ENCODE results near the gene PARPBP.
"Not testable (repeated sequence)": the region's sequence is repeated elsewhere in the genome, so short reads cannot be mapped to it uniquely, and the experiment has no call there.

PARPBP gene, protein sequence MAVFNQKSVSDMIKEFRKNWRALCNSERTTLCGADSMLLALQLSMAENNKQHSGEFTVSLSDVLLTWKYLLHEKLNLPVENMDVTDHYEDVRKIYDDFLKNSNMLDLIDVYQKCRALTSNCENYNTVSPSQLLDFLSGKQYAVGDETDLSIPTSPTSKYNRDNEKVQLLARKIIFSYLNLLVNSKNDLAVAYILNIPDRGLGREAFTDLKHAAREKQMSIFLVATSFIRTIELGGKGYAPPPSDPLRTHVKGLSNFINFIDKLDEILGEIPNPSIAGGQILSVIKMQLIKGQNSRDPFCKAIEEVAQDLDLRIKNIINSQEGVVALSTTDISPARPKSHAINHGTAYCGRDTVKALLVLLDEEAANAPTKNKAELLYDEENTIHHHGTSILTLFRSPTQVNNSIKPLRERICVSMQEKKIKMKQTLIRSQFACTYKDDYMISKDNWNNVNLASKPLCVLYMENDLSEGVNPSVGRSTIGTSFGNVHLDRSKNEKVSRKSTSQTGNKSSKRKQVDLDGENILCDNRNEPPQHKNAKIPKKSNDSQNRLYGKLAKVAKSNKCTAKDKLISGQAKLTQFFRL

DNA sequence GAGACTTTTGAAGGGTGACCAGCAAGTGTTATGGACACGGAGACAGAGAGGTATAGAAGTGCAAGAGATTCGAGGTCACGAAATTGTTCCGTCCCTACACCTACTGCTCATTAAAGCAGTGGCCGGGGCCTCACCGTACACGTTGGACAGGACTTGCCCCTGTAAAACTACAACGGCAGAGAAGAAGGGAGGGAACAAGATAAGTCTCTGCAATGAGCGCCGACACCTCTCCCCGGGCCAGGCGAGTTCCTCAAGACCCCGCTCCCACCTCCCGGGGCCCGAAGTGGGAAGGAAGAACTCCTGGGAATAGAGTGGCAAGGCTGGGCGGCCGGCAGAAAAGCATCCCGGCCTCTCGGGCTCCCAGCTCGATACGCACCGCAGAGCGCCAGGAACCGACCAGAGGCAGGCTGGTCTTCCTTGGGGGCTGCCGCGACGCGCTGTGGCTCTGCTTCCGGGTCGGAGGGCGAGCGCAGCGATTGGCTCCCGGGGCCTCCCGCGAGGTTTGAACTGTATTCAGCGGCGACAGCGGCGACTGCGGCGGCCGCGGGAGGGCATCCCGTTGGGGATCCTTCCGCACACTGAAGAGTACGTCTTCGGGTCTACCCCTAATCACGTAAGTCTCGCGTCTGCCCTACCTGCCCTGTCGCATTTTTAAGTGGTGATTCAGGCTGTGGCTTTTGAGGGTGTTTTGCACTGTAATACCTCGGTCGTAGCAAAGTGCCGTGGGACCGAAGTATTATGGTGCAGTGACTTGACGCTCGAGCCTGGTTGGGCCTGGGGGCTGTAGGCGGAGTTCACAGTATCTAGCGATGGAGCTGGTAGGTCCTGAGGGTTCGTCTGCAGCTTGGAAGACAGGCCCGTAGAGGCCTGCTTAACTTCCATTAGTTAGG is at the start of gene PARPBP, which contains the start of gene NUP37:
Gene PARPBP (plus strand): TSS at position 510 of the 890 bp plus-strand sequence. CDS start 3,706 bp downstream, outside the sequence.
Gene NUP37 (minus strand): TSS at position 441 of the 890 bp plus-strand sequence. CDS start 1,596 bp downstream, outside the sequence.
- peak; percentile 85 to 88 for DNase-seq

DNA sequence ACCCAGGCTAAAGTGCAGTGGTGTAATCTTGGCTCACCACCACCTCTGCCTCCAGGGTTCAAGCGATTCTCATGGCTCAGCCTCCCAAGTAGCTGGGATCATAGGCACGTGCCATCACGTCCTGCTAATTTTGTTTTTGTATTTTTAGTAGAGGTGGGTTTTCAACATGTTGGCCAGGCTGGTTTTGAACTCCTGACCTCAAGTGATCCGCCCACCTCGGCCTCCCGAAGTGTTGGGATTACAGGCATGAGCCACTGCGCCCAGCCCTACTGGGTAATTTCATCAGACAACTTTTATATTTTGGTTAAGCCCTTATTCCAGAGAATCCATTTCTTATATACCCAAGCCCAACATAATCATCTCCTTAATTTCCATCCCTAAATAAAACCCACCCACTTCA is 47.9 kb upstream of the PARPBP start:
- not testable (repeated sequence) for DNase-seq

DNA sequence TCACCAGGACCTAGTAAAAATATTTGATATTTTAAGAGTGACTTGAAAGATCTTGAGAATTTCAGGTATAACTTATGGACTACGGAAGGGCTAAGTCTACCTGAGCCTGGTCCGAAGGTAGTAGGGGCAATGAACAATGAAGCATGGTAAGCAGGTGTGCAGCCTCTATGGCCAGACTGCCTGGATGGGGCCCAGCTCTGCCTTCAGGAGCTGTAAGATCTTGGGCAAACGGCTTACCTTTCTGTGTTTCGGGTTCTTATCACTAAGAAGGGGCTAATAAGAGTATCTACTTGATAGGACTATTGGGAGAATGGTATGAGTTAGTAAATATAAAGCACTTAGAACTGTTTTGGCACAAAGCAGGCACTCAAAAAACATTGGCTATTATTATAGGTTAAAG is 39.1 kb upstream of the PARPBP start:
- no peak for DNase-seq

DNA sequence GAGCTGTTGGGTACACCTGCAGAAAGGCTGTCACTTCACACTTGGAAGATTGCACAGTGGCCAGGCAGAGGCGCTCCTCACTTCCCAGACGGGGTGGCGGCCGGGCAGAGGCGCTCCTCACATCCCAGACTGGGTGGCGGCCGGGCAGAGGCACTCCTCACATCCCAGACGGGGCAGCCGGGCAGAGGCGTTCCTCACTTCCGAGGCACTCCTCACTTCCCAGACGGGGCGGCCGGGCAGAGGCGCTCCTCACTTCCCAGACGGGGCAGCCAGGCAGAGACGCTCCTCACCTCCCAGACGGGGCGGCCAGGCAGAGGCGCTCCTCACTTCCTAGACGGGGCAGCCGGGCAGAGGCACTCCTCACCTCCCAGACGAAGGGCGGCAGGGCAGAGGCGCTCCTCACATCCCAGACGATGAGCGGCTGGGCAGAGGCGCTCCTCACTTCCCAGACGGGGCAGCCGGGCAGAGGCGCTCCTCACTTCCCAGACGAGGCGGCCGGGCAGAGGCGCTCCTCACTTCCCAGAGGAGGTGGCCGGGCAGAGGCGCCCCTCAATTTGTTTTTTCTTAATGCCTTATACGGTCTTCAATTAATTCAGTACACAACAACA is 30.7 kb upstream of the PARPBP start:
- not testable (repeated sequence) for DNase-seq

DNA sequence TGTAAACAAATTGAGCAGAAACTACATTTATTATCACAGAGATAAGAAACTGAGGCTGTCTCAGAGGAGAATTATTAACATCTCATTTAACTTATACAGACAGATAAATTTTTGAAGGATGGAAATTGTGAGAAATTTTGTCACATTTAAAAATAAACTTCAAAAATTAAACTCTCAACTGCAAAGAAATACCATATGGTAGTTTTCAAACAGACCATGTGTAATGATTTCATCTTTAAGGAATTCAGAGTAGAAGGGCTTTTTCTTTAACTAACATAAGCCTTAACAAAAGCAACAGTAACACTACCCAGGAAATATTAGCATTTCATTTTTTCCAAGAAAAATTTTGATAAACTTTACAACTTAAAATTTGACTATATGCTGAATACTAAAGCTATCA is 26.7 kb upstream of the PARPBP start:
- no peak for DNase-seq

DNA sequence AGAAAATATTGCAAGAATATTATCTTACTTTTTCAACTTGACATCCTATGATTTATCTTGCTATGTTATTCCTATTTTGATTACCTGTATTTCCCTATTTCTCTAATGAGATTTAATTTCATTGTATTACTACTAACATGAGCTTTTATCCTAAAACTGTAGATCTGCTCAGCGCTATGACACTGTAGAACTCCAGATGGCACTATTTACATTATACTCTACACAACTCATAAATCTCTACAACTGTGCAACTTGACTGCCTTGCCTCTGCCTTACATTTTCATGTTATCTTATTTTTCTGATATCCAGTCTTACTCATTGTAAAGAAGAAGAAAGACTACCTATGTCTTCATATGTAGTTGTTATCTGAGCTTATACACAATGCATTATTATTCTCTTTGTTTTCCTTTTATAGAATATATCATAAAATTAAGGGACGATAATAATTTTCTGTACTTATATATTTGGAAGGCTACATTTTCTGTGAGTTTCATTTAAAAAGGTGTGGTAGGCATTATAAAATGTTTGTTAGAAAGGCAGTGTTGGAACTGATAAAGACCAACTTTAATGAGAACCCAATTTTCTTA is 24.2 kb upstream of the PARPBP start:
- DNase-seq, result no peak

DNA sequence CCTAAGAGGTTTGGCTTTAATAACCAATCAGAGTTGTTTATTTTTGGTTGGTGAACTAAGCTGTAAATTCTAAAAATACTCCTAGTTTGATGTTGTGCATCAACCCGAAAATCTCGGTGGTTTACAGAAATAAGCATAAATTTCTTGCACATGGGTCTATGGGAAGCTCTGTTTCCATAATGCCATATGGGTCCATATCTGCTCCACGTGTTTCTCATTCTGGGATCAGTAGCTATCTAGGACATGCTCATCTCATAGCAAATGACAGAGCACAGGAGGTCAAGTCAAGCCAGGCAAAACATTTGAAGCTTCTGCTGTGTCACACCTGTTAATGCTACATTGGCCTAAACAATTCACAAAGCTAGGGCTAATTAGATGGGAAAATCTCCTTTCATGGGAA is 23.1 kb upstream of the PARPBP start:
- DNase-seq, result no peak

DNA sequence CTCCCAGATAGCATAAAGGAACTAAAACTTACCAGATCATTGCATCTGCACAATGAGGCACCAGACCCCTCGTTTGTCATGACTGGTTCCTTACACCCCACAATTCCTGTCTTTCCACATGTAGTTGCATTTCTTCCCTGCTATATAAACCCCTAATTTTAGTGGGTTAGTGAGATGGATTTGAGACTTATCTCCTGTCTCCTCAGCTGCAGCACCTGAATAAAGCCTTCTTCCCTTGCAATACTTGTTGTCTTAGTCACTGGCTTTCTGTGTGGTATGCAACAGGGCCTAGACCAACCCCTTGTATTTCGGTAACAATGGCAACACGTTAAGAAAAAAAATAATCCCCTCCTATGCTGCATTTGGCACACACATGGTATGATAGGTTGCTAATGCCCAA is 13.1 kb upstream of the PARPBP start:
- no peak for DNase-seq

DNA sequence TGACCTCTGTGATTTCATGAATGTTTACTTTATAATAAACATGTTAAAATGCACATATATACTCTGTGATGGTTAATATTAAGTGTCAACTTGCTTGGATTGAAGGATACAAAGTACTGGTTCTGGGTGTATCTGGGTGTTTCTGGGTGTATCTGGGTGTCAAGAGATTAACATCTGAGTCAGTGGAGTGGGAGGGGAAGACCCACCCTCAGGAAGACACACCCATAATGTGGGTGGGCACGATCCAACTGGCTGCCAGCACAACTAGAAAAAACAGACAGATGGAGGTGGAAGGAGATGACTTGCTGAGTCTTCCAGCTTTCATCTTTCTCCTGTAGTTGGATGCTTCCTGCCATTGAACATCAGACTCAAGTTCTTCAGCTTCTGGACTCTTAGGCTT is 12.0 kb upstream of the PARPBP start:
- DNase-seq, result no peak

DNA sequence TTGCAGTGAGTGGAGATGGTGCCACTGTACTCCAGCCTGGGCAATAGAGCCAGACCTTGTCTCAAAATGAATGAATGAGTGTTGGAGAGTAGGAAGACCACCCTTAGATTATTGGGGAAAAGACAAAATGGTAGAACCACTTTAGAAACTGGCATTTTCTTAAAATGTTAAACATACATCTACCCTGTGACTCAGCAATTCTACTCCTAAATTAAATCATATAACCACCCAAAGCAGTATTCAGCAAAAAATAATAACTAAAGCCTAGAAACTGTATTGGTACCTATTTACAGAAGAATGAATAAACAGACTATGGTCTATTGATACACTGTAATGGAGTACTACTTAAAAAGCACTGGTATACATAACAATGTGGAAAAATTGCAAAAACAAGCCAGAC is 9.2 kb upstream of the PARPBP start:
- DNase-seq, result no peak

DNA sequence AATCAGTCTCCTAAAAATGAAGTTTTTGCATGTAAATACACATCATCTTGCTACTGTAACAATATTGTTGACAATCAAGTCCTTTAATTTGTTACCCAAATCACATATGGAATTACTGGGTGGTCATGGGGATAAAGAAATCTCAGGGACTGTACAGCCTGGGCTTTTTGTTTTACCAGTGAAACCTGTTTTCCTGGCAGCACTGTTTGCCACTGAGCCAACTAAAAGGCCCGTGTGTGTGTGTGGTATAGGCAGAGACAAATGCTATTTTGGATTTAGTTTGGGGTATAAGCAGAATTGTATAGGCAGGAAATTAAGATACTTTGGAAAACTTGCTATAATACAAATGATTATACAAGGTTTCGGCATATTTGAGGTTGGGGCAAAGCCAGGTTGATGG is 5.8 kb upstream of the PARPBP start:
- DNase-seq, result no peak

DNA sequence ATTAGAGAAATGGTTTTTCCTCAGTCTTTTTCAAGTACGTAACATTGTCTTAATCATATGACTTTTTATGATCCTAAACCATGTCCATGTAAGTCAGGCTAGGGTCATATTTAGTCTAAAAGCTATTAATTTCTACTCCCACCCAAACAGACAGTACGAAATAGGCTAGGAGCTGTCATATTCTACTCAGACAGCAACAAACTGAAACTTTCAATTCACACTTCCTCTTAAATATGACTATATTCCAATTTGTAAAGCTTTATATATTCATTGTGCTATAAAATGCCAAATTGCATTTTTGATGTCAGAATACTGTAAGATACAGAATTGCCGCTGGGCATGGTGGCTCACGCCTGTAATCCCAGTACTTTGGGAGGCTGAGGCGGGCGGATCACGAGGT is 3.6 kb upstream of the PARPBP start:
- no peak for DNase-seq

DNA sequence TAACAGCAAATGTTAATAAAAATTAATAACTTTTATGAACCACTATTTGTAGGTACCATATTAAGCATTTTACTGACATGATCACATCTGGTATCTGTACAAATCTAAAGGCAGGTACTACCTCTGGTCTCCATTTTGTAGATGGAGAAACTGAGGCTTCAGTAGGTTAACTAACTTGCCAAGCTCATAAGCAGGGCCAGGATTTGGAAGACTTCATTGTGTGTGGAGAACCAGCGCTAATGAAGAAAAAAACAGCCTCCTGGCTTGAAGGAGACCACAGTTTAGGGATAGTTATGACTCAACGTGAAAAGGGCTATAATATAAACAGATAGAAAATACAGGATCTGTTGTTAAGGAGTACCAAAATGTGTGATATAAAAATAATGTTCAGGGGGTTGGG is 1.1 kb upstream of the PARPBP start:
- no peak for DNase-seq

DNA sequence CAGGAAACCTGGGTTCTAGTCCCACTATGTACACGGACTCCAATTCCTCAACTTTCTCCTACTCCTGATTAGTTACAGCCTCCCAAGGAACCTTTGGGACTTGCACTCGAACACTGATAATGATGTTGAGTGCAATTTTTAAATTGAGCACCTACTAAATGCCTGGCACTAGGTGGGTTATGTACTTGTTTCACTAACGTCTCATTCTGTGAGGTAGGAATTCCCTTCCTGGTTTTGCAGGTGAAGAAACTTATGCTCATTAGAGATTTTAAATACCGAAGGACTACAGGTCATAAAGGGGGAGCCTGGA is 536 bp downstream of the PARPBP start:
- no peak for DNase-seq

DNA sequence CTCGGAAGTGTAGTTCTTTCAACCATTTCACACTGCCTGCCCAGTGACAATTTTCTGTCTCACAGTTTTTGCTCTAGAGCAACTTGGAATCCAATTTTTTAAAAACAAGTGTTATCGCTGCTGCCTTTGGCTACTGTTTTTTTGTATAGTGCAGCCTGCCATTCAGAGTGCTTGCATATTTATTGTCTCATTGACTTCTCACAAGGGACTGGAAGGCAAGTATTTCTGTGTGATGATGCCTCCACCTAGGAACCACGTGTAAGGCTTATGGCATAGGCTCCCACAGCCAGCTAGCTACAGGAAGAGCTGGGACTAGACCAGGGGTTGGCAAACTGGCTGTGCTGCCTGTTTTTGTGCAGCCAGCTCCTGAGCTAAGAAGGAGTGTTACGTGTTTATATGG is 903 bp downstream of the PARPBP start:
- no peak for DNase-seq

DNA sequence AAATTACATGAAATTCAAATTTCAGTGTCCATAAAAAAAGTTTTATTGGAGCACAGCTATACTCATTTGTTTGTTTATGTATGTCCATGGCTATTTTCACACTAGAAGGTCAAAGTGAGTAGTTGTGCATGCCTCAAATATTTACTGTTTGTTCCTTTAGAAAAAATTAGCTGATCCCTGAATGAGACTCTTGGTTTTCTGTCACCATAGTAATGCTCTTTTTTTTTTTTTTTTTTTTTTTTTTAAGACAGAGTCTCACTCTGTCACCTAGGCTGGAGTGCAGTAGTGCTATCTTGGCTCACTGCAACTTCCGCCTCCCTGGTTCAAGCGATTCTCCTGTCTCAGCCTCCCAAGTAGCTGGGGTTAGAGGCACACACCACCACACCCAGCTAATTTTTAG is 1.3 kb downstream of the PARPBP start:
- DNase-seq, result not testable (repeated sequence)

DNA sequence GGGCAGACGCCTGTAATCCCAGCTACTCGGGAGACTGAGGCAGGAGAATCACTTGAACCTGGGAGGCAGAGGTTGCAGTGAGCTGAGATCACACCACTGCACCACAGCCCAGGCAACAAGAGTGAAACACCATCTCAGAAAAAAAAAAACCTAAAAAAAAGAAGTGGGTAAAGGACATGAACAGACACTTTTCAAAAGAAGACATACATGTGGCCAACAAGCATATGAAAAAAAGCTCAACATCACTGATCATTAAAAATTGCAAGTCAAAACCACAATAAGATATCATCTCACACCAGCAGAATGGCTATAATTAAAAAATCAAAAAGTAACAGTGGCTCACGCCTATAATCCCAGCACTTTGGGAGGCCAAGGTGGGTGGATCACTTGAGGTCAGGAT is 10.7 kb downstream of the PARPBP start:
- not testable (repeated sequence) for DNase-seq

DNA sequence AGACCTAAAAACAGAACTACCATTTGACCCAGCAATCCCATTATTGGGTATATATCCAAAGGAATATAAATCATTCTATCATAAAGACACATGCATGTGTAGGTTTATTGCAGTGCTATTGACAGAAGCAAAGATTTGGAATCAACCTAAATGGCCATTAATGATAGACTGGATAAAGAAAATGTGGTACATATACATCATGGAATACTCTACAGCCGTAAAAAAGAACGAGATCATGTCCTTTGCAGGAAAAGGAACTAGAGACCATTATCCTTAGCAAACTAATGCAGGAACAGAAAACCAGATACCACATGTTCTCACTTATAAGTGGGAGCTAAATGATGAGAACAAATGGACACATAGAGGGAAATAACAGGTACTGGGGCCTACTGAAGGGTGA is 11.5 kb downstream of the PARPBP start:
- not testable (repeated sequence) for DNase-seq

DNA sequence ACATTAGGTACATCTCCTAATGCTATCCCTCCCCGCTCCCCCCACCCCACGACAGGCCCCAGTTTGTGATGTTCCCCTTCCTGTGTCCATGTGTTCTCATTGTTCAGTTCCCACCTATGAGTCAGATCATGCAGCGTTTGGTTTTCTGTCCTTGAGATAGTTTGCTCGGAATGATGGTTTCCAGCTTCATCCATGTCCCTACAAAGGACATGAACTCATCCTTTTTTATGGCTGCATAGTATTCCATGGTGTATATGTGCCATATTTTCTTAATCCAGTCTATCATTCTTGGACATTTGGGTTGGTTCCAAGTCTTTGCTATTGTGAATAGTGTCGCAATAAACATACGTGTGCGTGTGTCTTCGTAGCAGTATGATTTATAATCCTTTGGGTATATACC is 17.6 kb downstream of the PARPBP start:
- not testable (repeated sequence) for DNase-seq

DNA sequence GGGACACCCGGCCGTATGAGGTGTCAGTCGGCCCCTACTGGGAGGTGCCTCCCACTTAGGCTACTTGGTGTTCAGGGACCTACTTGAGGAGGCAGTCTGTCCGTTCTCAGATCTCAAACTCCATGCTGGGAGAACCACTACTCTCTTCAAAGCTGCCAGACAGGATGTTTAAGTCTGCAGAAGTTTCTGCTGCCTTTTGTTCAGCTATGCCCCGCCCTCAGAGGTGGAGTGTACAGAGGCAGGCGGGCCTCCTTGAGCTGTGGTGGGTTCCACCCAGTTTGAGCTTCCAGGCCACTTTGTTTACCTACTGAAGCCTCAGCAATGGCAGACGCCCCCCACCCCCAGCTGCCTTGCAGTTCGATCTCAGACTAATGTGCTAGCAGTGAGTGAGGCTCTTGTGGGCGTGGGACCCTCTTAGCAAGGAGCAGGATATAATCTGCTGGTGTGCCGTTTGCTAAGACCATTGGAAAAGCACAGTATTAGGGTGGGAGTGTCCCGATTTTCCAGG is 22.9 kb downstream of the PARPBP start:
- DNase-seq, result not testable (repeated sequence)

DNA sequence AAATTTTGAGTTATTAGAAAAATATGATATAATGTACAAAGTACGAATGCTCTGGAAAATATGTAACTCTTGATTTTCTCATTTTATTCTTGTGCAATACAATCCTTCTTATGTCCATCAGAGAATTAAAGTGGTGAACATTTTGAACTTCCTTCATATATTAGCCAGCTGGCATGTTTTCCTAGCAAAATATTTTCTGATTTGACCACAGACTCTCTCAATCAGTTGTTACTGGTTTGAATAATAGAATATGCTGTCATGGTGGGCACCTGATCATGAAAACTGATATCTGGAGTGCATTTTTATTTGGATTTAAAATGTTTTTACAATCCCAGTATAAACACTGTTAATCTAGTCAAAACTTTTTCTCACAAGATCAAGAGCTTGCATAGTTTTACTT is 24.2 kb downstream of the PARPBP start:
- no peak for DNase-seq

DNA sequence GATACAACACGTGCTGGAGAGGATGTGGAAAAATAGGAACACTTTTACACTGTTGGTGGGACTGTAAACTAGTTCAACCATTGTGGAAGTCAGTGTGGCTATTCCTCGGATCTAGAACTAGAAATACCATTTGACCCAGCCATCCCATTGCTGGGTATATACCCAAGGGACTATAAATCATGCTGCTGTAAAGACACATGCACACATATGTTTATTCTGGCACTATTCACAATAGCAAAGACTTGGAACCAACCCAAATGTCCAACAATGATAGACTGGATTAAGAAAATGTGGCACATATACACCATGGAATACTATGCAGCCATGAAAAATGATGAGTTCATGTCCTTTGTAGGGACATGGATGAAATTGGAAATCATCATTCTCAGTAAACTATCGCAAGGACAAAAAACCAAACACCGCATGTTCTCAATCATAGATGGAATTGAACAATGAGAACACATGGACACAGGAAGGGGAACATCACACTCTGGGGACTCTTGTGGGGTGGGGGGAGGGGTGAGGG is 27.1 kb downstream of the PARPBP start:
- not testable (repeated sequence) for DNase-seq
